ENCODE data around the gene MGMT.

- TF ChIP-seq CTCF (IDR thresholded peaks at IDR 0.05; ENCODE audit: low read length), result no peak
- TF ChIP-seq EZH2 (IDR thresholded peaks at IDR 0.05; ENCODE audit: borderline replicate concordance, low read length), result no peak
These were observed 47.8 kb downstream of the MGMT start for GRCh38 chr10:129514568-129515451.

Measured in OCI-LY1 (cell line).